IPS-15b (cell line): ENCODE data around the gene CHRNB1.

Experiments
- H3K27me3 ChIP-seq: one replicate; pipeline ENCODE4 v1.6.1; 2013; ENCODE audit warnings: low read length; ENCODE audit not compliant: control insufficient read depth, insufficient read depth
- H3K36me3 ChIP-seq: one replicate; pipeline ENCODE4 v1.6.1; 2013; ENCODE audit warnings: low read length; ENCODE audit not compliant: control insufficient read depth, insufficient read depth
- H3K4me1 ChIP-seq: one replicate; pipeline ENCODE4 v1.6.1; 2013; ENCODE audit warnings: mild to moderate bottlenecking, low read length; ENCODE audit not compliant: control insufficient read depth, insufficient read depth
- H3K4me3 ChIP-seq: one replicate; pipeline ENCODE4 v1.5.1; 2013; ENCODE audit warnings: low read depth, low read length
- H3K9ac ChIP-seq: one replicate; pipeline ENCODE4 v1.6.1; 2013; ENCODE audit warnings: low read depth, mild to moderate bottlenecking, low read length
- H3K9me3 ChIP-seq: one replicate; pipeline ENCODE4 v1.6.1; 2013; ENCODE audit warnings: mild to moderate bottlenecking, low read length; ENCODE audit not compliant: control insufficient read depth, insufficient read depth

CHRNB1 gene

GRCh38 chr17:7501729-7502128, 56.9 kb downstream of the CHRNB1 start:
- no peak overlapping the region for H3K9ac ChIP-seq
- H3K36me3 ChIP-seq: peaks cover 71% of the 10 kb centered on the region
- no peaks in the 10 kb centered on the region for H3K9me3 ChIP-seq
- no peaks in the 10 kb centered on the region for H3K27me3 ChIP-seq
- H3K4me1 ChIP-seq: no peaks in the 10 kb centered on the region
- no peak overlapping the region for H3K4me3 ChIP-seq

GRCh38 chr17:7502171-7502847, 57.4 kb downstream of the CHRNB1 start:
- H3K36me3 ChIP-seq: peaks cover 70% of the 10 kb centered on the region
- no peak overlapping the region for H3K4me3 ChIP-seq
- H3K9me3 ChIP-seq: no peaks in the 10 kb centered on the region
- no peak overlapping the region for H3K9ac ChIP-seq
- H3K27me3 ChIP-seq: no peaks in the 10 kb centered on the region
- no peaks in the 10 kb centered on the region for H3K4me1 ChIP-seq

GRCh38 chr17:7502987-7503386, 58.1 kb downstream of the CHRNB1 start:
- H3K9me3 ChIP-seq: no peaks in the 10 kb centered on the region
- H3K9ac ChIP-seq: no peak overlapping the region
- H3K27me3 ChIP-seq: no peaks in the 10 kb centered on the region
- peaks cover 65% of the 10 kb centered on the region for H3K36me3 ChIP-seq
- H3K4me1 ChIP-seq: no peaks in the 10 kb centered on the region
- H3K4me3 ChIP-seq: no peak overlapping the region

GRCh38 chr17:7503521-7503920, 58.7 kb downstream of the CHRNB1 start:
- no peak overlapping the region for H3K4me3 ChIP-seq
- peaks cover 64% of the 10 kb centered on the region for H3K36me3 ChIP-seq
- no peaks in the 10 kb centered on the region for H3K27me3 ChIP-seq

More at GRCh38 chr17:7503521-7503920, 58.7 kb downstream of the CHRNB1 start:
- no peaks in the 10 kb centered on the region for H3K4me1 ChIP-seq
- H3K9ac ChIP-seq: no peak overlapping the region
- no peaks in the 10 kb centered on the region for H3K9me3 ChIP-seq
